HUES6 (cell line): ENCODE results near the gene PDE8B.

Source experiments
- H3K27ac ChIP-seq: 2 replicates; pipeline ENCODE4 v1.7.0; 2013; ENCODE audit warnings: low read depth, mild to moderate bottlenecking, low read length, inconsistent platforms
- H3K27me3 ChIP-seq: 2 replicates; pipeline ENCODE4 v1.6.1; 2013; ENCODE audit warnings: low read length; ENCODE audit not compliant: control insufficient read depth, insufficient read depth
- H3K36me3 ChIP-seq: 2 replicates; pipeline ENCODE4 v1.6.1; 2013; ENCODE audit warnings: low read length; ENCODE audit not compliant: control insufficient read depth, insufficient read depth
- H3K4me1 ChIP-seq: 2 replicates; pipeline ENCODE4 v1.6.1; 2013; ENCODE audit warnings: low read length; ENCODE audit not compliant: control insufficient read depth, insufficient read depth
- H3K4me3 ChIP-seq: 2 replicates; pipeline ENCODE4 v1.5.1; 2013; ENCODE audit warnings: low read depth, low read length
- H3K9ac ChIP-seq: one replicate; pipeline ENCODE4 v1.6.1; 2013; ENCODE audit warnings: mild to moderate bottlenecking, low read length
- H3K9me3 ChIP-seq: 2 replicates; pipeline ENCODE4 v1.6.1; 2013; ENCODE audit warnings: low read depth, low read length; ENCODE audit not compliant: control insufficient read depth, insufficient read depth

PDE8B gene

DNA sequence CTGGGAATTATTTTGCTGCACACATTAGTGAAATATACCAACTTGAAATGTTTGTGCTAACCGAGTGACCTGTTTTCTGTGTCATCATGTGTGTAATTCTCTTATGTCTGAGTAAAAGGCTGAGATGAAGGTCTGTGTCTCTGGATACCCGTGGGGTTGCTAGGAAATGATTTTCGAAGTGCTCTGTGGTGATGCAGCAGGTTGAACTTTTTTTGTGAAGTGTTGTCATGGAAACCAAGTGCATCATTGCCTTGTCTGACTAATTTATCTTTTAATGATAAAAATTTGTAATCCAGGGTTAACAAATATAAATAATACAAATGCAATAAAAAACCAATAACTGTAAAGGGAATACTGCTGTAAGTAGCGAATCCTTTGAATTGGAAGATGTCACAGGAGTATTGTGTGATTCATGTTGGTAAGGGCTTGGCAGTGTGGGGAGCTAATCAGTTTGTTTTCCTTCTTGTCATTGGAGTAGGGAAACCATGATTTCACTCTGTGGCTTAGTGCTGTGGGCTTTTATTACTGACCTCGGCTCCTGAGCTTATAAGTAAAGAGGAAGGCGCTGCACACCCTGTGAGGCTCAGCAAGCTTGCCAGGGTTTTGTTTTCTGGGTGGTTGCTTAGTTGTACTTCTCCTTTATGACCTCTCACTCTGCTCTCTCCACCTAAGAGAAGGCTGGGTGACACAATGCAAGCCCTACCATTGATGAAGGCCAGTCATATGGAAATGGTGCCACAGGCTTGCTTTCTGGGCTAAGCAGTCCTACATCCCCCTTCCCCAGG is 22.3 kb downstream of the PDE8B start:
- H3K9ac ChIP-seq = no peak overlapping the region
- no peaks in the 10 kb centered on the region for H3K9me3 ChIP-seq
- H3K27ac ChIP-seq = no peak overlapping the region
- H3K4me1 ChIP-seq = no peaks in the 10 kb centered on the region; the same call in 1 of the 2 replicates
- H3K4me3 ChIP-seq = no peak overlapping the region
- no peaks in the 10 kb centered on the region for H3K36me3 ChIP-seq
- H3K27me3 ChIP-seq = peaks cover 6% of the 10 kb centered on the region; the same call in 1 of the 2 replicates

DNA sequence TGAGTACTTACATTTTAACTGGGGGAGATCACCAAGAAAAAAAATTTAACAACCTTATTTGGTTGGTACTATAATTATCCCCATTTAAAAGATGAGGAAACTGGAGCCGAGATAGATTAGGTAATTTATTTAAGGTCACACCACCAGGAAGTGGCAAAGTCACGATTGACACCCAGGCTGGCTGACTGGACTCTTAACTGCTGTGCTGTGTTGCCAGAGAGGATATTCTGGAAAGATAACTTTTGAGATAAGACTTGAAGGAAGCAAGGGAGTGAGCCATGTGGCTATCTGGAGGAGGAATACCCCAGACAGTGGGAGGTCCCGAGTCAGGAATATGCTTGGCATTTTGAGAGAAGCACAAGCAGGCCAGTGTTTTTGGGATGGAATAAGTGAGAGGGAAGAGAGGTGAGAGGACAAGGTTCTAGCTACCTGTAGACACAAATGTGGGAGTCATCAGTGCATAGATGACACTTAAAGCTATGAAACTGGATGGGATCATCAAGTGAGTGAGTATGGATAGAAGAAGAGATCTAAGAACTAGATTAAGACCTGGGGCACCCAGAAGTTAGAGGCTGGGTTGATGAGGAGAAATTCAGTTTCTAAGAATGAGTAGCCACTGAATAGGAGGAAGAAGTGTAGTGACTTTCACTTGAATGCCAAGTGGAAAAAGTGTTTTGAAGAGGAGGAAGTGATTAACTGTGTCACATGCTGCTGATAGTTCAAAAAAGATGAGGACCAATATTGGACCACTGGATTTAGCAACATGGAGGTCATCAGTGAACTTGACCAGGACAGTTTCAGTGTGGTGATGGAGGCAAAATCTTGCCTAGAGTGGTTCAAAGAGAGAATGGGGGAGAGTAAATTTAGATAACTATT is 25.6 kb downstream of the PDE8B start:
- Histone ChIP-seq H3K4me1 (no peaks in the 10 kb centered on the region; the same call in 1 of the 2 replicates), H3K27me3 (no peaks in the 10 kb centered on the region), H3K4me3 (no peak overlapping the region)

DNA sequence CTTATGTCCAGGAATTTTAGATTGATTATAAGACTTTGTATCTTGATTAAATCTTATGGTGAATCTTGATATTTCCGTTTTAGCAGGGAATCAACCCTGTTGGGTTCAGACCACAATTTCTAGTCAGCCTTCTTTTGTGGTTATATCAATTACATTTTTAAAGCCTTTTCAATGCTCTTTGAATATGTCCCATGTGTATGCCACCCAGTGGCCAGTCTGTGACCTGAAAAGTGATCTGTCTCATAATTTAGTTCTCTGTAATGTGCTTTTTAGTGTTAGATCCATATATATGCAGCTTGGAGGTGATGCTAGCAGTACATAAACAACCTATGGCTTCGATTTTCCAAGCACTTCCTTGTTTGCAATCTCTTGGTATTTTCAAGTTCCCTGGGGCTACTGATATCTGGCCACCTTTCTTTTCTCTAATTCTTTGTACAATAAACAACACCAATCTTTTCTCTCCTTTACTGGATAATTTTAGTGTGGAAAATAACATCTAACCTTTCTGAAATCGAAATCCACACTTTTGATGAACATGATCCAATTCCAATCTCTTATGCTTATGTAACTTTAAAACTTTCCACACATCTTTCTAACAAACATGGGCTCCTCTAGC is 28.8 kb downstream of the PDE8B start:
- H3K27me3 ChIP-seq = no peaks in the 10 kb centered on the region
- no peak overlapping the region for H3K27ac ChIP-seq
- H3K4me1 ChIP-seq = no peaks in the 10 kb centered on the region
- no peaks in the 10 kb centered on the region for H3K36me3 ChIP-seq
- no peak overlapping the region for H3K4me3 ChIP-seq
- H3K9me3 ChIP-seq = no peaks in the 10 kb centered on the region
- no peak overlapping the region for H3K9ac ChIP-seq

More for the DNA sequence above, 25.6 kb downstream of the PDE8B start:
- Histone ChIP-seq H3K36me3 (no peaks in the 10 kb centered on the region), H3K9me3 (no peaks in the 10 kb centered on the region), H3K27ac (no peak overlapping the region), H3K9ac (no peak overlapping the region)

DNA sequence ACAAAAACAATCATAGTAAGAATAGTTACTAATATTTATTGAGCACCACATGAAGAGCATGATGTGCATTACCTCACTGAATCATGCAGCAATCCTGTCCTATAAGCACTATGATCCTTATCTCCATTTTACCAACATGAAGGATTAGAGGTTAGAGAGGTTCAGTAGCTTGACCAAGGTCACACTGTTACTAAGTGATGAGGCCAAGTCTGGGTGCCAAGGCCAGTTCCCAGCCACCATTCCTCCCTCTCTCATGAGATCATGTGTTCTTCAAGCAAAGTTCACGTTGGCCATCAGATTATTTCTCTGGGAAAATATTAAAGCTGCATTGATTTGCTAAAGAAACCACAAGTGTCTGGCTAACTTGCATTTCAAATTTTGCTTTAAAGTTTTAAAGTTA is 31.0 kb downstream of the PDE8B start:
- Histone ChIP-seq H3K4me3 (no peak overlapping the region), H3K27me3 (no peaks in the 10 kb centered on the region), H3K36me3 (no peaks in the 10 kb centered on the region), H3K27ac (no peak overlapping the region), H3K9me3 (no peaks in the 10 kb centered on the region), H3K9ac (no peak overlapping the region), H3K4me1 (no peaks in the 10 kb centered on the region)

- Histone ChIP-seq H3K4me3 (no peak overlapping the region), H3K27me3 (no peaks in the 10 kb centered on the region), H3K9ac (no peak overlapping the region), H3K4me1 (no peaks in the 10 kb centered on the region), H3K27ac (no peak overlapping the region), H3K36me3 (no peaks in the 10 kb centered on the region), H3K9me3 (no peaks in the 10 kb centered on the region)
Observed at GRCh38 chr5:77249475-77249874, 39.0 kb downstream of the PDE8B start.

DNA sequence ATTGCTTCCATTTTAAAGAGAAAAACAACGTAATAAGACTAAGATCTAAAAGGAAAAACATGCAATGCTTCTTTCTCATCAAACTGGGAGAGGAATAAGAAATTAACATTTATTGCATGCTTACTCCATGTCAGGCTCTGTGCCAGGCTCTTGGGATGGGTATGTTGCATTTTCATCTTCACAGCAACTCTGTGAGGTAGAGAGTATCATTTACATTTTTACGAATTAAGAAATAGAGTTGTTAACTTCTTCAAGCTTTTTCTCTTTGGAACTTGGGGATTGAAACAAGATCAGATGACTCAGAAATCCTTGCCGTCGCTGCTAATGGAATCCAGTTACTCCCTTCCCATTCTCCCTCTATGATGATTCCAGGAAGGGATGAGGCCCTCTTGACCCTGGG is 39.5 kb downstream of the PDE8B start:
- Histone ChIP-seq H3K4me3 (no peak overlapping the region), H3K9me3 (no peaks in the 10 kb centered on the region)

GRCh38 chr5:77251921-77252320 is 41.4 kb downstream of the PDE8B start:
- H3K36me3 ChIP-seq = no peaks in the 10 kb centered on the region
- H3K9me3 ChIP-seq = no peaks in the 10 kb centered on the region
- no peak overlapping the region for H3K4me3 ChIP-seq
- no peak overlapping the region for H3K9ac ChIP-seq
- no peak overlapping the region for H3K27ac ChIP-seq
- no peaks in the 10 kb centered on the region for H3K27me3 ChIP-seq
- no peaks in the 10 kb centered on the region for H3K4me1 ChIP-seq

More for the DNA sequence above, 39.5 kb downstream of the PDE8B start:
- no peaks in the 10 kb centered on the region for H3K36me3 ChIP-seq
- no peaks in the 10 kb centered on the region for H3K4me1 ChIP-seq
- no peak overlapping the region for H3K9ac ChIP-seq
- H3K27me3 ChIP-seq = no peaks in the 10 kb centered on the region
- no peak overlapping the region for H3K27ac ChIP-seq

- no peaks in the 10 kb centered on the region for H3K4me1 ChIP-seq
- no peaks in the 10 kb centered on the region for H3K36me3 ChIP-seq
- H3K9ac ChIP-seq = no peak overlapping the region
- no peaks in the 10 kb centered on the region for H3K27me3 ChIP-seq
- no peak overlapping the region for H3K4me3 ChIP-seq
- no peaks in the 10 kb centered on the region for H3K9me3 ChIP-seq
- no peak overlapping the region for H3K27ac ChIP-seq
Observed at GRCh38 chr5:77255617-77256016, 45.1 kb downstream of the PDE8B start.

GRCh38 chr5:77256406-77256805 is 45.9 kb downstream of the PDE8B start:
- Histone ChIP-seq H3K4me1 (no peaks in the 10 kb centered on the region), H3K9ac (no peak overlapping the region), H3K4me3 (no peak overlapping the region), H3K9me3 (no peaks in the 10 kb centered on the region), H3K27ac (no peak overlapping the region), H3K27me3 (no peaks in the 10 kb centered on the region), H3K36me3 (no peaks in the 10 kb centered on the region)

DNA sequence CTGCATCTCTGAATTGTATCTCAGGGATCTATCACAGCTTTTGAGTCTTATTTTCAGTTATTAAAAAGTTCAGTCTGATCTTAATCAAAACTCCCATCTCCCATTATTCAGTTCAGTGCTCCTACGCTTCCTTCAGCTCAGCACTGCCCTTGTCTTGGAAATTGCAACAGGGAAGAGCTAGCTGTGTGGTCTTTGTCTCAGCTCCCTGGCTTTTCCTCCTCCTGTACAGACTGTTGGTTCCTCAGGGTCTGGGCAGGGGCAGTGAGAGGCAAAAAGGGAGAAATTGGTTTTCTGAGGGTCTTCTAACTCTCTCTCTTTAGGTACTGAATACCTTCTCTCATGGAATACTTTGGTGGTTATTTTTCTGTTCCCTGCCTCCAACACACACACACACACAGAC is 48.2 kb downstream of the PDE8B start:
- Histone ChIP-seq H3K27me3 (no peaks in the 10 kb centered on the region), H3K9ac (no peak overlapping the region), H3K4me1 (no peaks in the 10 kb centered on the region), H3K27ac (no peak overlapping the region), H3K9me3 (no peaks in the 10 kb centered on the region), H3K4me3 (no peak overlapping the region), H3K36me3 (no peaks in the 10 kb centered on the region)

DNA sequence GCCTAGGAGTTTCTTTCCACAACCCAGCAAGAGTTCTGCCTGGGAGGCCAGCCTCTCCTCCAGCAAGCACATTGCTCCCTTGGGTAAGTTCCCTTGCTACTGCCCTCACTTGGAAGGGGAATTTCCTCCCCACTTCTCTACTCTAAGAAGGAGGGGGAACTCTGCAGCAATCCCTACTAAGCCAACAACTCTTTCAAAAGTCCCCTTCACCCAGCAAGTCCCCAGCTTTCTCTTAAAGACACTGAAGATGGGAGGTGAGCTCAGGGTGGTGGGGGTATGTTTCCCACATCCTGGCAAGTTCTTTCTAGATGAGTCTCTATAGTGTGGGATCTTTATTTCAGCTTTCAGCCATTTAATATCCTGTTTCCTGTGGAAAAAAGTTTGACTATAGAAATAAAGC is 49.0 kb downstream of the PDE8B start:
- H3K9ac ChIP-seq = no peak overlapping the region

More for the DNA sequence above, 49.0 kb downstream of the PDE8B start:
- no peaks in the 10 kb centered on the region for H3K36me3 ChIP-seq
- H3K4me1 ChIP-seq = no peaks in the 10 kb centered on the region
- no peak overlapping the region for H3K4me3 ChIP-seq
- no peak overlapping the region for H3K27ac ChIP-seq
- no peaks in the 10 kb centered on the region for H3K9me3 ChIP-seq
- no peaks in the 10 kb centered on the region for H3K27me3 ChIP-seq
